Activated T-cell treated with anti-CD3 and anti-CD28 coated beads for 1 hour (primary cell): ENCODE data around the gene ALOX15B.
"Not testable (repeated sequence)": the region's sequence is repeated elsewhere in the genome, so short reads cannot be mapped to it uniquely, and the experiment has no call there.

Source experiments
- DNase-seq: peaks from one replicate; pipeline ENCODE4 v3.0.0-alpha.2; 2020; ENCODE audit warnings: low read depth

ALOX15B gene

DNA sequence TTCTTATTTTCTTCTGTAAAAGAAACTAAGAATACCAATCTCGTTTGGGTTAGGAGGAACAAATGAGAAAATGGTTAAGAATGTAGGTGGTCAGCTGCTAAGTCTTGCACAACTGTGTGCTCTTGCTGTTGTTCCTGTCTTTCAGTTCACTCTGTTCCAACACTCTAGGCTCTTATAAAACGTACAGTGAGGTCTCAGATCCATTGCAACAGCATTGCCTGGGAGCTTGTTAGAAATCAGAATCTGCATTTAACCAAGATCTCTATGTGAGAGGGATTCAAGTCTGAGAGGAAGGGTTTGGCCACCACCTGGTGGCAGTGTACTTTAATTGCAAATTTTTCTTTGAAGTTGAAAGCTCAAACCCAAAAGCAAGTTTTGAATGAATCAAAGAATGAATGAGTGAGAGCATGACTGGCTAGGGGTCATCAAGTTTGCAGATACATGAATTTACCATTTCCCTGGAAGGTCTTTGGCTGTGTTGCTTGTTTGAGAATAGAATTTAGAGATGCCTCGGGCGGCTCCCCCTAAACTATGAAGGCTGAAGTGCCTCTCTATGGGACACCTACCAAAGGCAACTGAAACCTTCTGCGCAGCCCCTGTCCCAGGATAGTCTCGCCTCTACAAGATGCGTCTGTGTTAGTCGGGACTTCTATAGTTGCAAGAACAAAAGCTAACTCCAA is 2.5 kb downstream of the ALOX15B start:
- DNase-seq = no peak

GRCh38 chr17:8041979-8042378 is 3.1 kb downstream of the ALOX15B start:
- DNase-seq = no peak

GRCh38 chr17:8044819-8045810 is 6.3 kb downstream of the ALOX15B start:
- no peak for DNase-seq

GRCh38 chr17:8046306-8046928 is 7.6 kb downstream of the ALOX15B start:
- DNase-seq = no peak

DNA sequence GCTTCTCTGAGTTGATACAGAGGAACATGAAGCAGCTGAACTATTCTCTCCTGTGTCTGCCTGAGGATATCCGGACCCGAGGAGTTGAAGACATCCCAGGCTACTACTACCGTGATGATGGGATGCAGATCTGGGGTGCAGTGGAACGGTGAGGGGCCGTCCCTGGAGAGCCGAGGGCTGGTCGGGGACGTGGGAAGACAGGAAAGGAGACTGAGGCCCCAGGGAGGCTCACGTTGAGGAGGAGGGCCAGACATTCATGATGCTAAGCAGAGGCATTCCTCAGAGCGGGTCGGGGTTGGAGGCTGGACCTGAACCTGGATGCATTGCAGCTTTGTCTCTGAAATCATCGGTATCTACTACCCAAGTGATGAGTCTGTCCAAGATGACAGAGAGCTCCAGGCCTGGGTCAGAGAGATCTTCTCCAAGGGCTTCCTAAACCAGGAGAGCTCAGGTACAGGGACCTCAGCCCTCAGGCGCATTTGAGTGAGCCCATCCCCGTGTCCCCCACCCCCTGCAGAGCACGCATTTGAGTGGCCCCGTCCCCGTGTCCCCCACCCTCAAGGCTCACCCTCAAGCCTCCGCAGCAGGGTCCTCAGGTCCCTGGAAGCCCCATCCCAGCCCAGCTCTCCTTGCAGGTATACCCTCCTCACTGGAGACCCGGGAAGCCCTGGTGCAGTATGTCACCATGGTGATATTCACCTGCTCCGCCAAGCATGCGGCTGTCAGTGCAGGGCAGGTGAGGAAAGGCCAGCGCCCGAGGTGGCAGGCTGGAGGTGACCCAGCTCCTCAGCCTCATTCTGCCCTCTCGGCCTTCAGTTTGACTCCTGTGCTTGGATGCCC is 8.3 kb downstream of the ALOX15B start:
- DNase-seq = no peak

DNA sequence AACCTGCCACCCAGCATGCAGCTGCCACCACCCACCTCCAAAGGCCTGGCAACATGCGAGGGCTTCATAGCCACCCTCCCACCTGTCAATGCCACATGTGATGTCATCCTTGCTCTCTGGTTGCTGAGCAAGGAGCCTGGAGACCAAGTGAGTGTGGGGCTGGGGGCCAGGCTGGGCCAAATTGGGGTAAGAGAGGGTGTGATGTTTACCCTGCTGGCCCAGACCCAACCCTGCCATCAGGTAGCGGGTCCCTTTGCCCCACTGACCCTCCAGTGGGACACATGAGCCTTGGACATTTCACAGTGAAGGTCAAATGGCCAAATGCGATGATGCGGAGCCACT is 8.9 kb downstream of the ALOX15B start:
- no peak for DNase-seq

DNA sequence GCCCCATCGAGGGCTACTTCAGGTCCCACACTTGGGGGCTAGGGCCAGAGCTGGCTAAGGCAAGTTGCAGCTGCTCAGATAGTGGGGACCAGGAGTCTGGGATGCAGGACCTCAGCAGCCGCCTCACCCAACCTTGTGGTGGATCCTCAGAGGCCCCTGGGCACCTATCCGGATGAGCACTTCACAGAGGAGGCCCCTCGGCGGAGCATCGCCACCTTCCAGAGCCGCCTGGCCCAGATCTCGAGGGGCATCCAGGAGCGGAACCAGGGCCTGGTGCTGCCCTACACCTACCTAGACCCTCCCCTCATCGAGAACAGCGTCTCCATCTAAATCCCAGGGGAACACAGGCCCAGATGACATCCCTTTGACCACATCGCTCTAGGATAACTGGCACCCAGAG is 9.4 kb downstream of the ALOX15B start:
- DNase-seq = no peak

DNA sequence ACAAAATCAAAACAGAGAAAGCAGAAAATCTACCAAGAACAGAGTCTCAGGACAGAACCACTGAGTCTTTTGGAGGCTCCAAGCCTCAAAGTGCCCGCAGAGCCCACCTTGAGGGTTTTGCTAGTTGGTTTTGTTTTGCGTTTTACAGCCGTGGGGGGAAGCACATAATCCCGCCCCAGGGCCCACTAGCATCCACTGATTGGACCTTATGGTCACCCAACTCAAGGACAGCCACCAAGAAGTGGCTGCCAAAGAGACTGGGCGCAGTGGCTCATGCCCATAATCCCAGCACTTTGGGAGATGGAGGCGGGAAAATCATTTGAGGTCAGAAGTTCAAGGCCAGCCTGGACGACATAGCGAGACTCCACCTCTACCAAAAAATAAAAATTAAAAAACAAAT is 9.9 kb downstream of the ALOX15B start:
- DNase-seq = no peak

- no peak for DNase-seq
These were observed 13.0 kb downstream of the ALOX15B start for GRCh38 chr17:8051831-8052230.

- DNase-seq = no peak
These were observed 13.7 kb downstream of the ALOX15B start for GRCh38 chr17:8052256-8053252.

DNA sequence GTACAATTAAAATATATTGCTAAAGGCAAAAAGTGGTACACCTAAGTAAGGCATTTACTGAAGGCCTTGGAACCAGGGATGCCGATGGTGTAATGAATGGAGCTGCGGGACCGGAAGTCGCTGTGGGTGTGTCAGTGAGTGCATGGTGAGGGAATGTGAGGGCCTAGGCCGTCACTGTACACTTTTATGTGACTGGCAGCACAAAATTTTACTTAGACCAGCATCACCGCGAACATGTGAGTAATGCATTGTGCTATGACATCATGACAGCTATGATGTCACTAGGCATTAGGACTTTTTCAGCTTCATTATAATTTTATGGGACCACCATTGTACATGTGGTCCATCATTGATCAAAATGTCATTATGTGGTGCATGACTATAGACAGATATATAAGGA is 14.7 kb downstream of the ALOX15B start:
- no peak for DNase-seq

DNA sequence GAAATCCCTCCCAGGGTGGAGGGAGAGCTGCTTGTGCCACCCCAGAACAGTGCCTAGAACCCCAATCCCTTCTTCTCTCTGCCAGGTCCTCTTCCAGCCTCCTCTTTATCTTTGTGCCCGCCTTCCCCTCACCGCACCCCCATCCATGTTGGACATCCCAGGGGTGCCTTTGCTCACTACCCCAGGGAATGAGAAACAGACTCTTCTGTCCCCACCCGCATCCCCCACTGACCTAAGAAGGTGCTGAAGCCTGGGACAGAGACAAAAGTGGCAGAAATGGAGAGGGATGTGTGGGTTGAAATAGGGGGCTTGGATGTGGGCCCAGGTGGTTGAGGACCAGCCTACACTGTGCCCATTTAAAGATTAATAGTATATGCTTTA is 17.0 kb downstream of the ALOX15B start:
- no peak for DNase-seq

GRCh38 chr17:8056232-8056975 is 17.5 kb downstream of the ALOX15B start:
- DNase-seq = no peak

DNA sequence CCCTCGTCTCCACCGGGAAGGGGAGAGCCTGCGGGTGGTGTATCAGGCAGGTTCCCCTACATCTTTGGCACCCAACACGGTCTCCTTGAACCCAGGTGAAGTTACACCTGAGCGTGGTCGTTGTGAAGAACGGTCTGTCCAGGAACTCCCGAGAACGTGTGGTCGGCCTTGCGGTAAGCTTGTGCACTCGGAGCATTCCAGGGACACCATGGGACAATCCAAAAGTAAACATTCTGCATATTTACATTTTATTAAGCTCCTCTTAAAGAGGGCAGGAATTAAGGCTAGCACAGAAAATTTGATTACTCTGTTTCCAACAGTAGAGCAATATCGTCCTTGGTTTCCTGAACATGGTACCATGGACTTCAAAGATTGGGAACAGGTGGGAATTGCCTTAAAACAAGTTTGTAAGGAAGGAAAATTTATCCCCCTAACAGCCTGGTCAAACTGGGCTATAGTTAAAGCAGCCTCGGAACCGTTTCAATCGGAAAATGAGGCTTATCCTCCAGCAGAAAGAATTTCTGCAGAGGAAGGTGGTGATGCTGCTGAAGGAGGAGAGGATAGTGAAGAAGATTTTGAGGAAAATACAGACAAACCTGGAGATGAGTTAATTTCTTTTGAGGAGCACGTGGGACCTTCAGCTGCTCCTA is 18.2 kb downstream of the ALOX15B start:
- DNase-seq = no peak

DNA sequence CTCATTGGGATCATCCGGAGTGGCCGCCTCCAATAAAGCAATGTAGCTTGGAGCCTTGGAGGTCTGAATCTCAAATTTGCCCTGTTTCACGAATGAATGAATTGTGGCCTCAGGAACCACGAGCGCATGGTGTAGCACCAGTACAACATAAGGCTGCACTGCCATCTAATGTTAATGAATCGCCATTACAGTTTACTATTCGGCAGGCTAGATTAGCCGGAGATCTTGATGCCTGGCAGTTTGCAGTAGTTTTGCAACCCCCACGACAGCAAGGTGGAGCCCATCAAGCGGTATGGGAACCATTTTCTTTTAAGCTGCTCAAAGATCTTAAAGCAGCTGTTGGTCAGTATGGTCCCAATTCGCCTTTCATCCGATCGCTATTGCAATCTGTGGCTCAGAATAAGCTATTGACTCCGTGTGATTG is 18.8 kb downstream of the ALOX15B start:
- no peak for DNase-seq

DNA sequence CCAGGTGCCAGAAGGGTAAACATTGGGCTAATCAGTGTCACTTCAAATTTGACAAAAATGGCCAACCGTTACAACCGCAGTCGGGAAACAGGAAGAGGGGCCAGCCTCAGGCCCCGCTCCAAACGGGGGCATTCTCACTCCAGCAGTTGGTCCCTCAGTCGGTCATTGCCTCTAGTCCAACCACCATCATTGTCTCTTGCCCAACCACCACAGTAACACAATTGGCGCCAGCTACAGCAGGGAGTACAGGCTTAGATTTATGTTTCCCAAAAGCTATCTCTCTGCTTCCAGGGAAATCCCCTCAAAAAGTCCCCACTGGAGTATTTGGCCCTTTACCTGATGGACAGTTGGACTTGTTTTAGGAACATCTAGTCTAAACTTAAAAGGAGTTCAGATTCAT is 20.3 kb downstream of the ALOX15B start:
- no peak for DNase-seq

- peak; percentile 31 for DNase-seq
These were observed 21.4 kb downstream of the ALOX15B start for GRCh38 chr17:8060274-8060673.

GRCh38 chr17:8061851-8062250 is 23.0 kb downstream of the ALOX15B start:
- not testable (repeated sequence) for DNase-seq

DNA sequence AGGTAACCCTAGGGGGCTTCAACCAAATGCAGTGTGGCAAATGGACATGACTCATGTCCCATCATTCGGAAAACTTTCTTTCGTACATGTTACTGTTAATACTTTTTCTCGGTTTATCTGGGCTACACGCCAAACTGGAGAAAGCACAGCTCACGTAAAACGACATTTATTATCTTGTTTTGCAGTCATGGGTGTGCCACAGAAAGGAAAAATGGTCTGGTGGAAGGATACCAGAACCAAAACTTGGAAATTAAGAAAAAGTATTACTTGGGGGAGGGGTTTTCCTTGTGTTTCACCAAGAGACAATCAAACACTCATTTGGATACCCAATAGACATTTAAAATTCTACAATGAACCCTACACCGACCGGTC is 23.6 kb downstream of the ALOX15B start:
- DNase-seq = no peak
